ENCODE results near the gene IL1RL1.
A peak's percentile ranks its signal among the peaks of the same experiment; 100 is the strongest.
"Not testable (repeated sequence)": the region's sequence is repeated elsewhere in the genome, so short reads cannot be mapped to it uniquely, and the experiment has no call there.

Gene IL1RL1

DNA sequence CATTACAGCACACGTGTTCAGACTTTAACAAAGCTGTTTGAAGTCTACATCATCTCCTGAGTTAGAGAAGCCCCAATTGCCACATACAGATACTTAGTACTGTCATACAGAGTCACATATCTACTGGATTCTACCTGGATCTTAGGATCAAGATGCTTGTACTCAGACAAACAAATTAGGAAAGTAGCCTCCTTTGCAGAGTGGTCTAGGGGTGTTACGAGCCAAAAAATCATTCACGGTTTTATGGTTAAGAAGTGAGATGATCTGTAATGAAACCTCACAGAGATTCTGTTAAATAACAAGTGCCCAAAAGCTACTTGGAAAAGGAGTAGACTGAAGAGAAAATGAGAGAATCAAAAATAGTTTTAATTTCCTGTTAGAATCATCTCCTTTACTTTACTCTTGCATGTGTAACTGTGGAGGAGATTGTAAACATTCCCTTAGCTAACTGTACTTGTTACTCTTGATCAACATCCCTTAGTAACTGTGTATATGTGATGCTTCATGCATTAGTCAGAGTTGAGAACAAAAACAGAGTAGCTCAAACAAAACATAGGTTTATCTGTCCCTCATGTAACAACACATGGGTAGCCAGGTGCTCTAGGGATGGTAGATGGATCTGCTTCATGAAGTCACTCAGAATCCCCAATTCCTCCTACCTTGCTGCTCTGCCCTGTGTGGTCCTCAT is 16.4 kb upstream of the IL1RL1 start:
- no peak for DNase-seq

DNA sequence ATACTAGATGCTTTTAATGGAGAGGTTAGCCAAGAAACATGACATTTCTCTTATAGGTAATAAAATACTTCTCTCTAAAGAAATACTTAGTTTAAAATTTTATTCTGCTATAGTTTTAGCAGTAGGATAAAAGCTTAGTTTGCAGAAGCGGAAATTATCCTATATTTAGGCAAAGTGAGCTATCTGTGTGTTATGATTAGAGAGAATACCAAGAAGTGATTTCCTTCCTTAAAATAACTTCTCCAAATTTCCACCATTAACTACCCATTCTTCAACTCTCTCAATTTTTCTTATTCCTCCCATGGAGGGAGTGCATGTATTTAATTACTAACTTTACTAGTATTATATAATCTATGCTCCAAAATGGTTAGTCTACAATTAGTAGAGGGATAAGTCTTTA is 15.8 kb upstream of the IL1RL1 start:
- no peak for DNase-seq

DNA sequence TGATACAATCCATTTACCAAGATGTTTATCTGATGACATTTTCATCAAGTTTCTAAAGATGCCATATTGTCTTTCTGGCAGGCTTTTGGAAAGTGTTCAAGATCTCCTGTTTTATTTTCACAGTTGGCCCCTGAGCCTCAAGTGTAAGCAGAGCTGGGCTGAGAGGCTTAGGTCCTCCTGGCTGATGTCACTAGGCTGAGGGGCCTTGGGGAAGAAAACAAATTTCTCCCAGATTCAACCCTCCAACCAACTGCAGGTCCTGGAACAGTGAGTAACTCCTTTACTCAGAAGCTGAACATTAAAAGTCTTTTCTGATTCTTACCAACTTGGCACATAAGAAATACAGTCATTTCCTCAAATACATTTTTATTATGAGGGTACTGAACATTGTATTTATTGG is 14.9 kb upstream of the IL1RL1 start:
- DNase-seq = no peak

DNA sequence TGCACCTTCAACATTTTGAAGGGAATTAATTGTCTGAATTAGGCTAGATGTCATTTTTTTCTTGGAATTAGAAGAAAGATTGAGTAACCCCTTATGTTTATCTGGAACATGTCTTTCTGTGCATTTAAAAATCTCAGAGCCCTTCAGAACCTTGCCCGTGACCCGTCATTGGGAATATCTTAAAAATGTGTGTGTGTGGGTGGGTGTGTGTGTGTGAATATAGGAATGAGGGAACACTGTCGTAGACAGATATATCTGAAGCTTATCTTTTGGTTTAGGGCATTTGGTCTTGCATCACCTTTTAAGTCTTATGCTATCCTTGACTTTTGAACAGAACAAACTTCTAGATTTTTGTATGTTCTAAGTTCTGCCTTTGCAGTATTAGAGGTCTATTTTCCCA is 13.5 kb upstream of the IL1RL1 start:
- DNase-seq = no peak

DNA sequence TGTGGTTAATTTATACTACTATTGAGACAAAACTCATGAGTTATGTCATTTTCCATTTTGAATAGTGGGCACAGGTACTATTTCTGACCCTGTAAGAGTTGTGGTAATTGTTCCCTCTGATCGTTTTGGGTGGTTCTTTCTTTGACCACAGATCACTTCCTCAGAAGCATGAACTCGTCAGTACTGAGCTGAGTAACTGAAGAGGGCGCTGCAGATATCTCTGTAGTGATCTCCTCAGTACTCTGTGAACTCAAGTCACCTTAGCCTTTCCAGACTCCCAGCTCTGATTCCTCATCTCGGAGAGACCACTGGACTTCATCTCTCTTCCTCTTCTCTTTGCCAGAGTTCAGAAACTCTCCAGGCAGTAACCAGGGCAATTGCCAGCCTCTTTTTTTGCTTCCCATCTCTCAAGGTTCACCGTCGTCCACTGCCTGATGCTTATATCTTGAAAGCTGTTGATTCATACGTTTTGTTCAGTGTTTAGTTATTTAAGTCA is 9.4 kb upstream of the IL1RL1 start:
- DNase-seq = peak; percentile 45

DNA sequence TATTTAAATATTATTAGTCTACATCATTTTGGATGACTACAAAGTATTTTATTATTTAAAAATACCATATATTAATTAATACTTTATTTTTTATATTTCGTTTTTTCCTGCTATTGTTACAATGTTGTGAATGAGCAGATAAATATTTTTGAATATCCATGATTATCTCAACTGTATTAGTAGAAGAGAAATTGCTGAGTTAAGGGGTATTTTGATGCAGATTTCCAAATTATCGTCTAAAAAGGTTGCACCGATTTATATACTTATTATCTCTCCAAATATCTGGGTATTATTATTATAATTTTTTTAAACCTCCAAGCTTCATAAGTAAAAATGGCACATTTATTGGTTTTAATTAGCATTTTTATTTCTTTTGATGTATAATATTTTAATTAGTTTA is 8.9 kb upstream of the IL1RL1 start:
- no peak for DNase-seq

DNA sequence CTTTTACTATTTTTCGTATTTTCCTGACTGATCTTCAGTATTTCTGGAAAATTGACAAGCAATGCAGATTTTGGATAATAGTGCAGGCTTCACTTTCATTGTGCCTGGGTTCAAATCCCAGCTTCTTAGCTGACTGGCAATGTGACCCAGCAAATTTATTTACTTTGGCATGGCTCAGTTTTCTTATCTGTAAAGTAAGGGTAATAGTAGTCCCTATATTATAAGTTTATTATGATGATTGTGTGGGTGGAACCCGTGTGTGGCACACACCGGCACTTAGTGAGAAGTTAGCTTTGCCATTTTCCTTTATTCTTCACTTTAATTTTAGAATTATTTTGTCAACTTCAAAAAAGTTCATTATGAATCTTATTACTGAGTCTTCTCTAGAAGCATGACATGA is 7.8 kb upstream of the IL1RL1 start:
- DNase-seq = no peak

DNA sequence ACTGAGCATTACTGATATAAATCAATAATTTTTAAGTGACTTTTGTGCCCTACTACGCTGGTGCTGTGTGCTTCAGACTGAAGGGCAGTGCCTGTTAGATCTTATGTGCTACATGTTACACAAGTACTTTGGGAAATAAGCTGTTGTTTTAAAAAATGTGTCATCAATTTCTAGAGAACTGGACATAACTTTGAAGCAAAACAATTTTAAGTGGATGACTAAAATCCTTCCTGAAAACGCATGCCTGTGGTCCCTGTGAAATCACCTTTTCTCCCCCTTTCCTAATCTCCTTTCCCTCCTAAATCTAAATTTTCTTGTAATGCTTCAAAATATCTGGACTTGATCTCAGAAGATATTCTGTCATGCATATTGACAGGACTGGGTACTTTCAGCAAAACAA is 7.1 kb upstream of the IL1RL1 start:
- DNase-seq = no peak

DNA sequence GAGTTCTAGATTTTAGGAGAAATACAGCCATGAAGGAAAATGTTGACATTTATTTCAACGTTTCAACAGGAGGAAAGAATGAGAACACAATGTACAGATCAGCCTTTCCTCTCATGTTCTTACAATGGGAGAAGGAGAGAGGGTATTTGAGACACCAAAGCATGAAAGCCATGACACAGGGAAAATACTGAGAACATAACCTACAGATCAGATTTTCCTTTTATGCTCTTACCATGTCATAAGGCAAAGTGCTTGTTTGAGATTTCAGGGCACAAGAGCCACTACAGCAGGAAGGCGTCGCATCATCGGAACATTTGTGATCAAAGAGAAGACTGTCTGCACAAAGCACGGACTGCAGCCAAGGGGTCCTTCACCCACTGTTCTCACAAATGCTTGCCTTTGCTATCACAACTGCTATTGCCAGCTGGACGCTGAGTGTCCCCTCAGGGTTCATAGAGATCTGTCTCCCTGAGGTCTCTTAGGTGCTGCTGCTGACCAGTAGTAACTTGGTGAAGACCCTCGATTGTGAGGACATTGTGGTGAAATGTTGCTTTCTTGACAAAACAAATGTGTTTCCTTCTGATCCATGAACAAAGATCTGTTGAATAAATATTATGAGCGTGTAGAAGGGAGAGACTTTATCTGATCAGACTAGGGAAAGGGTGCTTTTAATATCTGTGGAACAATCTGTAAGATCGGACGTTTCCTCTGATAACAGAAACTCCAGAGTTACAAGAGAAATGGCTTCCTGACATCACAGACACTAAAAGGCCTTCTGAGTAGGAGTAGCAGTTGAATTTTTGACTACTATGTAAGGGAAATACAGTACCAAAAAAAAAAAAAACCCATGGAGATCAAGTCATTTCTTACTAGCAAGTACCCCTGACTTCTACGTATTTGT is 6.4 kb upstream of the IL1RL1 start:
- DNase-seq = no peak

DNA sequence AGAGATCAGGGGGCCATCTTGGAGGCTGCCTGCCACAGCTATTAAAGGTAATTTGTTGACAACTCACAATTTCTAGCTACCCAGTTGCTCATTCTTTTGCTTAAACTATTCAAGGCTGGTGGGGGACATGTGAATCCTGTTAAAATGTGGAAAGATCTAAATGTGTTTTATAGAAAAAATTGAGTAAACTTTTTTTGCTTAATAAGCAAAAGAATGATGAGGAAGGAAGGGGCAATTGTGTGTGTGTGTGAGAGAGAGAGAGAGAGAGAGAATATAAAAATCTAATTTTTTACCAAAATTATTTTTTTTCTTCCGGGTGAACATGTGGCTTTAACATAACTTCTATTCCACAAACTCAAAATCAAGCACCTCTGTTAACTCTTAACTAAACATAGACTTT is 5.2 kb upstream of the IL1RL1 start:
- no peak for DNase-seq

DNA sequence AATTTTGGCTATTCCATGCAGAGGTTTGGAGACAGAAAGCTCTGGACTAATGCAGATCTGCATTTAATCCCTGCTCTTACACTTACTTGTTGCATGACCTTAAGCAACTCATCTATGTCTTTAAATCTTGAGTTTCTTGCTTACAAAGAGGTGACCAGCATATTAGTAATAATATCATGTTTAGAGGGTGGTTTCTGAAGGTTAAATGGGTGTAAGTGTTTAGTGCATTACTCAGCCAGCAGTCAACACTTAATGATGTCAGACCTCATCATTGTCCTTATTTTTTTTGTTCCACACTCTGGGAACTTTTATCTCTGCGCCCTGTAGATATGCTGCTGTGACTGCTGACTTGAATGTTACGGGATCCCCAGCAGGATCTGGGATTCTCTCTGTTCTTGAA is 1.7 kb downstream of the IL1RL1 start:
- DNase-seq = no peak

DNA sequence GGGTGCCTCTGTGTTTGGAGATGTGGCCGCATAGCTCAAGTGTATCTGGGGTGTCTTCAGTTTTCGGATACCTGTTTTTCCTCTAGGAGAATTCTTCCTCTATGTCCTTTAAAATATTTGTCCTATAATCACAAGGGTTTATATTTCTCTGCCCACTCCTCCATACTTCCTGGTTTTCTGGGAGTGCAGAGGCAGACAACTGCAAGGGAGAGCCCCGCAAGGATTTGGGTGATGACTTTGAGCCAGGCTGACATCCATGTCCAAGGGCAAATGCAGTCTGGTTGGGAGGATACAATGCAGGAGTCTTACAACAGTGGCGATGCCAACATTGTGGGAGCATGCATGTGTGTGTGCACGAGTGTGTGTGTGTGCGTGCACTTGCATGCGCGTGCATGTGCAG is 2.1 kb downstream of the IL1RL1 start:
- no peak for DNase-seq

DNA sequence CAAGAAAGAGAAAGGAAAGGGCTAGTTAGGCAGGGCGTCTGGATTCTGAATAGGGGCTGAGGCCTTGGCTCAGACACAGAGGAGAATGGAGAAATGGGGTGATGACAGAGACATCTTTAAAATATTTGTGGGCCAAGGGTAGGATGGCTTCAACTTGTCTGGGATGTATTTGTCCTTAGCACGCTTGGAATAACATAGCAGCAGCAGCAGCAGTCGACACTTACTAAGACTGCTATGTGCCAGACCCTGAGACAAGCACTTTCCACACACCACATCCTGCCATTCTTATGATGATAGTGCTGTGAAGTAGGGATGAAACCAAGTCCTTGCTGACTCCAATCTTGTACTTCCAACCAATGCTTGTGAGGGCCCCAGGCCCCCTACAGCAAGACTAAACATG is 2.6 kb downstream of the IL1RL1 start:
- no peak for DNase-seq

DNA sequence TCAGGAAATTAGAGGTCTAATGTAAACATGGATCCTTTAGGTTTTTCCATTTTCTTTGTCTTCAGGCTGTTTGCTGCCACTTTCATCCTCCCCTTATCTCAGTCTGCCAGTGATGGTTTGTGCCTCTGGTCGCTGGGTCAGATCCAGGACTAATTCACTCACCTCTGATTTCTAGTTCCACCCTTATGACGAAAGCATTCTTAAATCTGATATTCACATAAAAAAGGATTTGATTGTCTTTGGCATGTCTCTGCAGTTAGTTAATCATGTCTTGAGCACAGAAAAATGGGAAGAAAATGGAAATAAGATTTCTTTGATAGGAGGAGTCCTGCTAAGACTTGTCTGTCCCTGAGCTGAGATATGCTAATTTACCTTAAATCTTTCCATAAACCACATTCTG is 4.6 kb downstream of the IL1RL1 start:
- no peak for DNase-seq

DNA sequence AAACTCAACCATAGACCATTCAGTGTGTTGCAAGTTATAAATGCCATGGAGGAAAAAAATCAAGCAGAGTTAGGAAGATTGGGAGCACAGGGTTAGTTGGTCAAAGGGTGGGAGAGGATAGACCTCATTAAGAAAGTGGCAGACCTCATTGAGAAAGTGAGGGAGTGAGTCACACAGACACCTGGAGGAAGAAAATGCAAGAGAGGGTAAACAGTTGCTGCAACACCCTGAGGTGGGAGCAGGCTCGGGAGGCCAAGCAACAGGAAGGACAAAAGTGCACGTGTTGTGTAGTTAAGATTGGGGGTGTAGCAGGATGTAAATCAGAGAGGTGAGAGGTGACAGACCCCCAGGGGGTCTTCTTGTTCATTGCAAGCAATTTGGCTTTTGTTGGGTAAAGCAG is 6.4 kb downstream of the IL1RL1 start:
- no peak for DNase-seq

DNA sequence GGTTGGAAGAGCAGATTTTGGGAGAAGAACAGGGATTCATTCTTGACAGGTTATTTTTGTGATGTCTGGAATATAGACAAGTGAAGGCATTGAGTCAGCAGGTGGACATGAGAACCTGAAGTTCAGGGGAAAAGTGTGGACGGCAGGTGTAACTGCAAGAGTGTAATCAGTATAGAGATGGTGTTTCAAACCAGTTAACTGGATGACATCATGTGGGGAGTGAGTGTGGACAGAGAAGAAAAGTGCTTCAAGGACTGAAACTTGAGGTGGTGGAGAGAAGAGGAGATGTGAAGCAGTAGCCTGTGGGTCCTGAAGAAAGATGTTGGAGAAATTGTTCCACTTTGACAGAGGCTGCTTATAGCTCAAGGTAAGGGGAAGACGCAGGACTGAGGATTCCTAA is 7.1 kb downstream of the IL1RL1 start:
- DNase-seq = no peak

DNA sequence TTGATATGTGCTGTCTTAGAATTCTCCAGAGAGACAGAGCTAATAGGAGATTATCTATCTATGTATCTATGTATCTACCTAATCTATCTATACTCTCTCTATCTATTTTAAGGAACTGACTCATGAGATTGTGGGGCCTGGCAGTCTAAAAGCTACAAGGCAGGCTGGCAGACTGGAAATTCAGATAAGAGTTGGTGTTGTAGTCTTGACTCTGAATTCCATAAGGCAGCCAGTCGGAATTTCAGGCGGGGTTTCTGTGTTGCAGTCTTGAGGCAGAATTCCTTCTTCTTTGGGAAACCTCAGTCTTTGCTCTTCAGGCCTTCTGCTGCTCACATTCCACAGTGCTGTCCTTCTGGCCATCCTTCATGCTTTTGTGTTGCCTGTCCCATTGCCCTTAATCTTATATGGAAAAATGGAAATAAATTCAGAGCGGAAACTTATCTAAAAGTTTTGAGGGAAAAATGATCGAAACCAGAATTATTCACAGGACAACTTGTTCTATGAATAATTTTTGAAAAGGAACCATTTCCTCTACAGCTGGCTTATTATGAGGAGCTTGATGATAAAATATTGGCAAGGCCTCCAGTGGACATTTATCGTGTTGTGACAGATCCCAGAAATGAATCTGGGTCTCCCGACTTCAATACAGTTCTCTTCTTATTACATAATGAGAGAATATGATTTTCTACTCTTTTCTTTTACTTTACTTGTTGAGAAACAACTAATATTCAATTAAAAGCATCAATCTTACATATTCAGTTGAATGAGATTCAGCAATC is 10.8 kb downstream of the IL1RL1 start:
- no peak for DNase-seq

DNA sequence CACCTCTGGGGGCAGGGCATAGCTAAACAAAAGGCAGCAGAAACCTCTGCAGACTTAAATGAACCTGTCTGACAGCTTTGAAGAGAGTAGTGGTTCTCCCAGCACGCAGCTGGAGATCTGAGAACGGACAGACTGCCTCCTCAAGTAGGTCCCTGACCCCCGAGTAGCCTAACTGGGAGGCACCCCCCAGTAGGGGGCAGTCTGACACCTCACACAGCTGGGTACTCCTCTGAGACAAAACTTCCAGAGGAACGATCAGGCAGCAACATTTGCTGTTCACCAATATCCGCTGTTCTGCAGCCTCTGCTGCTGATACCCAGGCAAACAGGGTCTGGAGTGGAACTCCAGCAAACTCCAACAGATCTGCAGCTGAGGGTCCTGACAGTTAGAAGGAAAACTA is 13.6 kb downstream of the IL1RL1 start:
- DNase-seq = not testable (repeated sequence)

DNA sequence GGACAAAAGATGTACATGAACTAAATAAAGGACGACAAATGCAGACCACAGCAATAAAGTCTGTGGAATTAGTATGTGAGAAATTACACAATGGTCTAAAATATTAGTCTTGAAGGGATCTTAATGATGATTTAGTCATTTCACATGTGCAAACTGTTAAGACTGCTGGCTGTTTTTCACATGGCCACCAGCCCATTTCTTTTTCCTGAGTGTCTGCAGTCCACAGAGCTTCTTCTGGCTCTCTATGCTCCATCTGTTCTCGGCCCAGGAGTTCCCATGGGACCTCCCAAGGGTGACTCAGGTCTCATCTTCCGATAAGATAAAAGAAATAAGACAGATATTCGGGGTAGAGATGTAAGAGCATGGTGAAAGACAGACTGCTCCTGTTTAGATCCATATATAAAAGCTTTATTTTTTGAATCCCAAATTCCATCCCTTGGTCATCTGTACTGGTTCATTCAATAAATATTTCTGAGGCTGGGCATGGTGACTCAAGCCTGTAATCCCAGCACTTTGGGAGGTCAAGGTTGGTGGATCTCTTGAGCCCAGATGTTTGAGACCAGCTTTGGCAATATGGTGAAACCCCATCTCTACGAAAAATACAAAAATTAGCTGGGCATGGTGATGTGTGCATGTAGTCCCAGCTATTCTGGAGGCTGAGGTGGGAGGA is 20.1 kb downstream of the IL1RL1 start:
- DNase-seq = no peak

DNA sequence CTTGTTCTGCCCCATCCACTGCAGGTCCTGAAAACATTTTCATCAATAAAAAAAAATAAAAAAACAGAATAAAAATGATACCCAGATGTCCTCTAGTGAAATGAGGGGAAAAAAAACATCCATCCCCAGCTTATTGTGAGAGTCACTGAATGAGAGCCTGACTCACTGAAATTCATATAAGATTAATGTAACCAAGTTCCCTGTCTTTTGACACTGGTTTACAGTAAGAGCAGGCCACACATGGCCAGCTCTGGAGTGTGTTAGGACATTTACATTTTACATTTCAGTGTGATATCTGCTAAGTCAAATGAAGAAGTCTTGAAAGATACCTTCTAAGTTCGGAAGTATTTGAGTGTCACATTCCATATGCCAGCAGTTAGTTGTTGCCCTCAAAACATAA is 23.1 kb downstream of the IL1RL1 start:
- no peak for DNase-seq

DNA sequence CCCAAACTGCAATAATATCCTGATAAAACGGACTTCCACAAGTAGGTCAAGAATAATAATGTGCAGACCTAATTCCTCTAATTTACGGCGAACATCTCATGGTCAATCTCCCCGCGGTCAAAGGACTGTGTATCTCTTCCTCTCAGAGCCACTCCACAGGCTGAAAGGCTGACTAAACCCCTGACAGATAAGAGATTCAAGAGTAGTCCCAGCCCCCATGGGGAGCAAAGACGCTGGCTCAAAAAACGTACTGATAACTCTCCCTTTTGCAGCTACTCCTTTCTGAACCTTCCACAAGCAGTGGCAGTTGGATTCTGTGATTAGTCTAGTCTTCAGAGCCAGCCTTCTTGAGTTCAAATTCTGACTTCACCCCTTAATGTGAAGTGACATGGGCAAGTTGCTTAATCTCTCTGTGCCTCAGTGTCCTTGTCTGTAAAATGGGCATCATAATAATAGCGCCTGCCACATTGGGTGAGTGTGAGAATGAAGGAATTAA is 24.6 kb downstream of the IL1RL1 start:
- no peak for DNase-seq

DNA sequence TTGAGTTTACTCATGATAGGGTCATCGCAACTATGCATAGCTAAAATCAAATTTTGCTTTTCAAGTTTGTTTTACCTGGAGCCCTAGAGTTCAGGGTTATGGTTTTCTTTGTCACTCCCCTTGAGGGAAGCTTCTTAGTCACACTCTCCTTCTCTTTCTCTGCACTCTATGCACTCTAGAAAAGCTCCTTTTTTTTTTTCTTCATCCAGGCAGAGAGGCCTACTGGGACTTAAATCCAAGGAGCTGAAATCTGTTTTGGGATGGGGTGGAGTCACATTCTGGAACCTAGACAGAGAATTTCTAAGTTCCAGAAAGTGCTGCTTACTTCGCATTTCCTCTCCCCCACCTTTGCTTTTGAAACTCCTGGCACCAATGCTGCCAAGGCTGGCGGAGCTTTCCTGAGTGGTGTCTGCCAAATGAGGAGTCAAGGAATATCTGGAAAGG is 25.2 kb downstream of the IL1RL1 start:
- no peak for DNase-seq

DNA sequence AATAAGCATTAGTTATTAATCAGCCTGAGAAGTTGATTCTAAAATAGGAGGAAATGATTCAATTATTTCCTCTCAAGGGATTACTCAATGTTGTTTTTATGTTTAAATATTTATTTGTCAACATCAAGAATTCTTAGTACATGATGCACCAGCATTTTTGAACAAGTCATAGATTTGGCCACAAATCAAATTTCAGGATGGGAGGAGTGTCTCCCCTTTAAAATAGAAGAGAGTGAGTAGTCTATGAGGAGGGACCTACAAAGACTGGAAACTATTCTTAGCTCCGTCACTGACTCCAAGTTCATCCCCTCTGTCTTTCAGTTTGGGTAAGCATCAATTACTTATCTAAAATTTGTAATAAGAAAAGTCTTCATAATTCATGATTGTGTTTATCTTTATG is 25.6 kb downstream of the IL1RL1 start:
- DNase-seq = no peak
